8988T (cell line): Measurements from ENCODE around the gene RAD21L1.

Source experiments
- DNase-seq: peaks from one replicate; pipeline ENCODE4 v3.0.0; 2011

RAD21L1 gene

GRCh38 chr20:1274485-1275311 lies 48.9 kb downstream of the RAD21L1 start:
- DNase-seq = no peak

GRCh38 chr20:1275919-1276318 lies 50.1 kb downstream of the RAD21L1 start:
- no peak for DNase-seq

- no peak for DNase-seq
Measured at GRCh38 chr20:1277529-1278322, 51.9 kb downstream of the RAD21L1 start.

GRCh38 chr20:1278993-1279392 lies 53.1 kb downstream of the RAD21L1 start:
- DNase-seq = no peak

GRCh38 chr20:1280195-1281102 lies 54.6 kb downstream of the RAD21L1 start:
- no peak for DNase-seq

GRCh38 chr20:1281279-1282057 lies 55.6 kb downstream of the RAD21L1 start:
- no peak for DNase-seq

- no peak for DNase-seq
Measured at GRCh38 chr20:1282966-1283365, 57.1 kb downstream of the RAD21L1 start.

GRCh38 chr20:1283522-1284510 lies 58.0 kb downstream of the RAD21L1 start:
- no peak for DNase-seq

GRCh38 chr20:1286267-1287024 lies 60.6 kb downstream of the RAD21L1 start:
- DNase-seq = no peak

- no peak for DNase-seq
Measured at GRCh38 chr20:1287306-1287705, 61.5 kb downstream of the RAD21L1 start.

GRCh38 chr20:1287787-1288569 lies 62.1 kb downstream of the RAD21L1 start:
- no peak for DNase-seq

GRCh38 chr20:1291191-1291741 lies 65.4 kb downstream of the RAD21L1 start:
- DNase-seq = no peak

GRCh38 chr20:1292620-1293019 lies 66.8 kb downstream of the RAD21L1 start:
- no peak for DNase-seq

GRCh38 chr20:1293641-1294379 lies 68.0 kb downstream of the RAD21L1 start:
- DNase-seq = no peak

GRCh38 chr20:1294497-1294896 lies 68.7 kb downstream of the RAD21L1 start:
- no peak for DNase-seq

GRCh38 chr20:1295276-1295930 lies 69.6 kb downstream of the RAD21L1 start:
- DNase-seq = no peak

GRCh38 chr20:1296117-1296610 lies 70.3 kb downstream of the RAD21L1 start:
- DNase-seq = no peak
